IPS-NIHi7 (cell line): ENCODE results near the gene USP40.
"Not testable (repeated sequence)": the region's sequence is repeated elsewhere in the genome, so short reads cannot be mapped to it uniquely, and the experiment has no call there.

Source experiments
- DNase-seq: peaks from one replicate; pipeline ENCODE4 v3.0.0; 2012; ENCODE audit warnings: mixed read lengths; ENCODE audit errors: extremely low spot score

Gene USP40

GRCh38 chr2:233566141-233566956, at the start of gene USP40:
Gene USP40, minus strand, starts transcription at chr2:233566782. Its CDS starts 1,228 bp downstream, at chr2:233565554.
- DNase-seq: peak; percentile 91

GRCh38 chr2:233611284-233611683, 44.7 kb upstream of the USP40 start:
- DNase-seq: no peak

GRCh38 chr2:233605680-233606079, 39.1 kb upstream of the USP40 start:
- no peak for DNase-seq

- DNase-seq: no peak
Observed at GRCh38 chr2:233604826-233605225, 38.2 kb upstream of the USP40 start.

GRCh38 chr2:233603520-233603919, 36.9 kb upstream of the USP40 start:
- DNase-seq: no peak

- DNase-seq: no peak
Observed at GRCh38 chr2:233602076-233602475, 35.5 kb upstream of the USP40 start.

- no peak for DNase-seq
Observed at GRCh38 chr2:233600386-233600785, 33.8 kb upstream of the USP40 start.

- DNase-seq: no peak
Observed at GRCh38 chr2:233598952-233599351, 32.4 kb upstream of the USP40 start.

GRCh38 chr2:233597522-233597921, 30.9 kb upstream of the USP40 start:
- no peak for DNase-seq

- DNase-seq: no peak
Observed at GRCh38 chr2:233593201-233593600, 26.6 kb upstream of the USP40 start.

GRCh38 chr2:233592706-233593105, 26.1 kb upstream of the USP40 start:
- DNase-seq: not testable (repeated sequence)

- no peak for DNase-seq
Observed at GRCh38 chr2:233588400-233588799, 21.8 kb upstream of the USP40 start.

GRCh38 chr2:233584210-233584609, 17.6 kb upstream of the USP40 start:
- DNase-seq: no peak

GRCh38 chr2:233583217-233583965, 16.8 kb upstream of the USP40 start:
- not testable (repeated sequence) for DNase-seq

GRCh38 chr2:233577341-233577740, 10.8 kb upstream of the USP40 start:
- DNase-seq: not testable (repeated sequence)

- DNase-seq: no peak
Observed at GRCh38 chr2:233572468-233572867, 5.9 kb upstream of the USP40 start.

GRCh38 chr2:233571462-233571861, 4.9 kb upstream of the USP40 start:
- DNase-seq: no peak

- DNase-seq: no peak
Observed at GRCh38 chr2:233571001-233571400, 4.4 kb upstream of the USP40 start.

- no peak for DNase-seq
Observed at GRCh38 chr2:233565685-233566140, 869 bp downstream of the USP40 start.

GRCh38 chr2:233563663-233564430, 2.7 kb downstream of the USP40 start:
- DNase-seq: no peak

GRCh38 chr2:233556881-233557736, 9.5 kb downstream of the USP40 start:
- DNase-seq: no peak
